GM21619 (cell line): ENCODE measurements around the gene ORM1.
A peak's percentile ranks its signal among the peaks of the same experiment; 100 is the strongest.

Experiments
- ATAC-seq: cut with Tn5 transposase; IDR thresholded peaks from one replicate; pipeline ENCODE4 v1.9.1; 2021; ENCODE audit not compliant: unreplicated experiment

The ORM1 gene

GRCh38 chr9:114341152-114341830 lies 18.4 kb downstream of the ORM1 start:
- ATAC-seq: no peak

GRCh38 chr9:114341991-114342390 lies 19.1 kb downstream of the ORM1 start:
- no peak for ATAC-seq

GRCh38 chr9:114342755-114343440 lies 20.0 kb downstream of the ORM1 start:
- ATAC-seq: no peak

- no peak for ATAC-seq
These were observed 20.7 kb downstream of the ORM1 start for GRCh38 chr9:114343471-114344187.

GRCh38 chr9:114344188-114344566 lies 21.3 kb downstream of the ORM1 start:
- no peak for ATAC-seq

GRCh38 chr9:114344692-114345091 lies 21.8 kb downstream of the ORM1 start:
- no peak for ATAC-seq

GRCh38 chr9:114345493-114346065 lies 22.7 kb downstream of the ORM1 start:
- no peak for ATAC-seq

- no peak for ATAC-seq
These were observed 23.2 kb downstream of the ORM1 start for GRCh38 chr9:114346146-114346545.

- no peak for ATAC-seq
These were observed 24.8 kb downstream of the ORM1 start for GRCh38 chr9:114347675-114348074.

- ATAC-seq: no peak
These were observed 25.5 kb downstream of the ORM1 start for GRCh38 chr9:114348261-114348905.

GRCh38 chr9:114348906-114349482 lies 26.1 kb downstream of the ORM1 start:
- ATAC-seq: peak; percentile 89

- no peak for ATAC-seq
These were observed 27.0 kb downstream of the ORM1 start for GRCh38 chr9:114349713-114350480.

- no peak for ATAC-seq
These were observed 27.9 kb downstream of the ORM1 start for GRCh38 chr9:114350636-114351401.

GRCh38 chr9:114351932-114352331 lies 29.0 kb downstream of the ORM1 start:
- no peak for ATAC-seq

GRCh38 chr9:114355821-114356220 lies 32.9 kb downstream of the ORM1 start:
- no peak for ATAC-seq

- ATAC-seq: no peak
These were observed 33.9 kb downstream of the ORM1 start for GRCh38 chr9:114356792-114357191.

- ATAC-seq: no peak
These were observed 34.5 kb downstream of the ORM1 start for GRCh38 chr9:114357360-114357759.

GRCh38 chr9:114357911-114358328 lies 35.0 kb downstream of the ORM1 start:
- no peak for ATAC-seq

- no peak for ATAC-seq
These were observed 36.9 kb downstream of the ORM1 start for GRCh38 chr9:114359801-114360200.
